Measurements from ENCODE around the gene GOT2. TPM values are rescaled to one million over a fixed set of nuclear protein-coding genes. Genes with fewer than 3 reads are reported as not detected.

GOT2 gene
- total RNA-seq, 1 experiment from 2014 or later: 135 TPM

GRCh38 chr16:58658796-58659211 lies 75.3 kb downstream of the GOT2 start (continued):
- TF ChIP-seq ZNF274 (IDR thresholded peaks at IDR 0.05; ENCODE audit: low read depth, low read length) (no peak), EZH2 (IDR thresholded peaks at IDR 0.05) (no peak), FOSL1 (IDR thresholded peaks at IDR 0.05; ENCODE audit: low read depth) (no peak), EGR1 (IDR thresholded peaks at IDR 0.05; ENCODE audit: low read depth) (no peak), MAX (IDR thresholded peaks at IDR 0.05) (no peak), JUND (IDR thresholded peaks at IDR 0.05) (no peak), EZH2phosphoT487 (IDR thresholded peaks at IDR 0.05; ENCODE audit: borderline replicate concordance) (no peak)

Other genes starting within 250 kb of the GOT2 start
- 8.6 TPM for gene NDRG4, start 234.2 kb downstream of the GOT2 start, total RNA-seq (2021; ENCODE audit: unreplicated experiment)
- 26.6 TPM for gene SETD6, start 218.8 kb downstream of the GOT2 start, total RNA-seq (2021; ENCODE audit: unreplicated experiment)
- gene CNOT1, start 104.5 kb downstream of the GOT2 start, total RNA-seq (2021; ENCODE audit: unreplicated experiment): 230 TPM
- gene SLC38A7, start 49.5 kb downstream of the GOT2 start, total RNA-seq (2021; ENCODE audit: unreplicated experiment): 9.8 TPM